ENCODE measurements around the gene SCFD2.

The SCFD2 gene

DNA sequence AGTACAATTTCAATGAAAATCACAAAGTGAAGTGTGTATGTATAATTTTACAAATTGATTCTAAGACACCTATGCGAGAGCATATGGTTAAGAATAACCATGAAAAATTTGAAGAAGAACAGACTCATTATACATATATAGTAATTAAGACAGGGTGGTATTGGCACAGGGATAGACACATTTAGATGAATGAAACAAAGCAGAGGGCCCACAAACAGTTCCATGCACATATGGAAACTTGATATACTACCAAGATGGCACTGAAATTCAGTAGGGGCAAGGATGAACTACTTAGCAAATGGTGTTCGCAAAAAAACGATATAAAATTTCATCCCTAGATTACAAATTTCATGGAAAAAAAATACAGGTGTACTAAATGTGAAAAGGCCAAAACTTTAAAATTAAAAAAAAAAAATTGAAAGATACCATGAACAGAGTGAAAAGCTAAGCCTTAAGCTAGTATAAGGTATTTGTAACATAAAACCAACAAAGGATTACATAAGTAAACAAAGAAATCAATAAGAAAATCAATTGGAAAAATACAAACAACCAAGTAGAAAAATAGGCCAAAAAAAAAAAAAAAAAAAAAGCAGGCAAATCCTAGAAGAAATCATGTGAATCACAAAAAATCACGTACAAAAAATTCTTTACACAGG lies 418.3 kb downstream of the SCFD2 start:
- DNase-seq: no peak

DNA sequence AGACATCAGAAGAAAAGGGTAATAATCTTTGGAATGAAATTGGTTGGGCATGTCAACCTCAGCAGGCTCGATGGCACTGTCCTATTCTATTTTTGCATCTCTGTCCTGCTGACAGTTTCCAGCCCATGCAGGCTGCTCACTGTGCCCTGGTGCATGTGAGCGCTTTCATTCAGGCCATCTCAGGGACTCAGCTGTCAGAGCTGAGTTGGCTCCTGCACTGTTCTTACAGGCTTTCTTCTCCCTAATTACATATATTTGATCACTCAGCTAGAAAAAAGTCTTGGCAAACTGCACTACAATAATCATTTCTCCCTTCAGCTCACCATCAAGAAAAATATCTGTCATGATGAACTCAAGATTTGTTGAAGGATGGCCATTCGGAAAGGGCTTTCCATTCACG lies 419.0 kb downstream of the SCFD2 start:
- DNase-seq: no peak

DNA sequence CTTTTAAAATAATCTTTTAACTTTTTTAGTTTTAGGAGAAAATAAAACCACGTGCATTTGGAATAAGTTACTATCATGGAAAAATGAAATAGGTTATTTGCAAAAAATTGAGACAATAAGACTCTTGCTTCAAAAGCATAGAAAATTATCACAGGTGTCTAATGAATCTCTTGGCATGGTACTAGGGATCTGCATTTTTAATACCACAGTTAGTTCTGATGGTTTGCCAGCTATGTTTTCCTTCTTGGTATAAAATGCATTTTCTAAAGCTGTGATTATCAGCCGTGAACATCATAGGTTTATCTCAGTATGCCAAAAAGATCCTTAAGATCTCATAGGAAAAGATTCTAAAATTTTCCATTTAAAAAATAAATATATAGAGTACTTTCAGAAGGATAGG lies 419.9 kb downstream of the SCFD2 start:
- no peak for DNase-seq

DNA sequence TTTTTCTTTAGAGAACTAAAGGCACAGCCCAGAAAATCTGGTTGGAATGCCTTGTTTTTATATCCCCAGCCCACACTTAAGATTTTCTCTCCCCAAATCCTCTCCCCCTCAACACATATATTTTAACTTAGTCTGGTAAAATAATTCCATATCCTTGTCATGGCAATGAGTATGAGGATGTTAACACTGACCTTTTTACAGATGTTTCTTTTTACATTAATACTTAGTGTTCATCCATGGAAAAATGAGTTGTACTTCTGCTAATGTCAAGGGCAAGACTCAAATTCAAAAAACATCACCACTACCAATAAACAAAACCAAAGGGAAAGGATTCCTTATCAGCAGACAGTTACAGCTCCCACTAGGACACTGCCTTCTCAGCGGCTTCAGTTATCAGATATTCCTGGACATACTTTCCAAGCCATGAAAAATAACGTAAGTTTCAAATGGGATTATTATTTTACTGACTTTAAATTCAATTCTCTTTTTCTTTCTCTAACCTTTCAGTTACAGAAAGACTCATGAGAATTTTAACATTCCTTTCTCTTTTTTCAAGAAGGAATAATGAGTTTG lies 420.4 kb downstream of the SCFD2 start:
- DNase-seq: no peak

DNA sequence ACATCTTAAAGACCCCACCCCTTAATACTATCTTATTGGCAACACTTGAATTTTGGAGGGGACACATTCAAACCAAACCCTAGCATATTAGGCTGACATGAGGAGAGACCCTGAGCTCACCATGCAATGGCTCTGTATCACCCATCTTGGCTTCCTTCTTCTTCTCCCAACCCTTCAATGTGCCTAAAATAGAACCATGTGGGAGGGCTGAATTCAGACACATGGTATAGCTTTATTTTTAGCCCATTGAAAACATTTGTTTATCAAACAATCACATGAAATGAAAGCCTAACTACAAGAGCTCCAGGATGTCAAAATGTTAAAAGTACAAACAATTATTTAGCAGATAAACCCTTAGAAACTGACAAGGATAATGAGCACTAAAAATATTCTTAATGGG lies 422.2 kb downstream of the SCFD2 start:
- no peak for DNase-seq

DNA sequence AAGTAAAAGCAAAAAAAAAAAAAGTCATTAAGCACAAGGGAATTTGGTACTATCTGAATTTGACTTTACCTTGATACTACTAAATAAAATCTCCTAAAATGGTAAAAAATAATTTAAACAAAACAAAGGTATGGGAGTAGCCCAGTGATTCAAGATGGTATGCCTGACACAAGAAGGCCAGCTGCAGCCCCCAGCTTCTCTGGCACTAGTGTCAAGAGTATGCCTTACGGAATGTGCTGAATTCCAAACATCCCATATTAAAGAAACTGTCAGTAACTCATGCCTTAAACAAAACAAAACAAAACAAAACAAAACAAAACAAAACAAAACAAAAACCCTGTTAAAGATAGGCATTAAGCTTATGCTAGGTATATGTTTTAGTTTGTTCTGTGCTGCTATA lies 422.9 kb downstream of the SCFD2 start:
- DNase-seq: no peak

DNA sequence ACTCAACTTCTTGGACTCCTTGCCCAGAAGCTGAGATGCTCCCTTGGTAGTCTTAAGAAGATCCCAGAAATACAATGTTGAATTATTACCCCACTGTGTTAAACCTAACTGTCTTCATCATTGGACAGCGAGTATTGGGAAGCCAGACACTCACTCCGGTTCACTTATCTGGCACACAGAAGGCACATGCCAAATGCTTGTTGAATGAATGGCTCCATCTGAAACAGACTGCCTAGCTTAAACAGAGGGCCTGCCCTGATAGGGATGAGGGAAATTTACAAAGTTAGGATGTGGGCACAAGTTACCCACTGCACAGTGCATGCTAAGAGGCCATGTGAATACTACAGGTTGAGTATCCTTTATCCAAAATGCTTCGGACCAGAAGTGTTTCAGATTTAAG lies 424.4 kb downstream of the SCFD2 start:
- DNase-seq: no peak

DNA sequence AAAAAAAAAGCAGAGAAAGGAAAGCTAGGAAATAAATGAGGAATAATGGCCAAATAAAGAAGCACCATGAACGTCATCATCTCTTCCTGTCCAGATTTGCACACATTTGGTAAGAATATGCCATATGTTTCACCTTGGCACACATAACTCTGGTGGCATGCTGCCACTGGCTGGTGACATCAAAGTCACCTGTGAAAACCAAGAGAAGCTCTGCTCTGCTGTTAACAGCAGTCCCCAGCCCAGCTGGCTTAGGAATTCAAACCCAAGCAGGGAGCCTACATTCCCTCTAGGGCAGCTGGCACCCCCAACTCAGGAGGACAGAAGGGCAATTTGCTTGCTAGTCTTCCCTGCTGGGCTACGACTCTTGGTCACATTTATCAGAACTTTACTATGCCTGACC lies 426.1 kb downstream of the SCFD2 start:
- DNase-seq: no peak

DNA sequence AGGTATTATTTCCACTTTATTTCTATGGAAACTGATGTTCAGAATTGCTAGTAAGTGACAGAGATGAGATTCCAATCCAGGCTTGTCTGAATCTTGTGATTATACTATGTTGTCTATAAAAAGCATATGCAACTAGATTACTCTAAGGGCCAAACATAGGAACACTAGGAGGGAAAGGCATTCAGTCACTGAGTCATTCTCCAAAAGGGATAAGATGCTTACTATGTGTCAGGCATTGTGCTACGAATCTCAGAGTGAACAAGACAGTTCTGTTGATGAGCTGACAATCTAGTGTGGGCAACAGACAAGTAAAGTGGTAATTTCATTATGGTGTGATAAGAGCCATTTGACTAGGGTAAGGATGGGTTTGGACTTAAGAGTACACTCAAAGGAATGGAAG lies 426.5 kb downstream of the SCFD2 start:
- no peak for DNase-seq

DNA sequence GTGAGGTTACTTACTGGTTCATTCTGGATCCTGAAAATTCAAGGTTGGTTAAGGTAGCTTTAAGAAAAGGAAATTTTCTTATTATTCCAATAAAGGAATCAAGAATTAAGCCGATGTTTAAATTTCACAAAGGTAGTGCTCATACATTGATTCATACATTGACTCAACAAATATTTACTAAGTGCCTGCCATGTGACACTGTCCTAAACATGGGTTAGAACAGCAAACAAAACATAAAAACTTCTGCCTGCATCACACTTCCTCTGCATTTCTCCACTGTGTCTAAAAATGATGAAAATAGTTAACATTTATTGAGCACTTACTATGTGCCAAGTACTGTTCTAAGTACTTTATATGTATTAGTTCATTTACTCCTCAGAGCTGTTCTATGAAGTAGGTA lies 428.0 kb downstream of the SCFD2 start:
- no peak for DNase-seq

DNA sequence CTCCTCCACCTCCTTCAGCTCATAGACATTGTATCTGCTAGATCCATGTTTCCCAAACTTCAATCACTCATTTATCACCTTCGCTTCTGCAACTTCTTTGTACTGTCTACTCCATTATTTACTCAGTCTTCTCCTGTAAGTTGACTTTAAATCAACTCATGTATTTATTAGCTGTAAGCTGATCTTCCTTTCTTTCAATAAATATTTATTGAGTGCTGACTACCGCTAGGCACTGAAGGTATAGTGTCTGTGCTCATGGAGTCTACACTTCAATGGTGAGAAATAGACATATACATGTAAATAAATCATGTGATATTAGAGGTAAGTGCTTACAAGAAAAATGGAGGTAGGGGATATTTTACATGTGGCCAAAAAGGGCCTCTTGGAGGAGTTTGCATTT lies 429.1 kb downstream of the SCFD2 start:
- DNase-seq: no peak

DNA sequence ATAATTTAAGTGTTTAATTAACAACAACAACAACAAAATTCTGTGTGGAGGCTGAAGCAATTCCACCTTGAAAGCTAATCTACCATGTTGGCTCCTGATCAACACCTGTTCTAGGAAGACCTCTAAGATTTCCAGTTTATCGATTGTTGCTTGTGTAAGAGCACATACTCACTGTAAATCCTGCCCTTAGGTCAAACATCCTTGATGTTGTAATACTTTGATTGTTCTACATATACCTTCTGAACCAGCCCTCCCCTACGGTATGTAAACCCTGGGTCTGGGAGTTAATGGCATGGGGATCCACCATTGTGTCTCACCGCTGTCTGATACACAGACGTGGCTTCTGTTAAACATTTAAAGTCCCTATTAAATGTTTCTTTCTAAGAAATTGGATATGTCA lies 430.5 kb downstream of the SCFD2 start:
- no peak for DNase-seq

DNA sequence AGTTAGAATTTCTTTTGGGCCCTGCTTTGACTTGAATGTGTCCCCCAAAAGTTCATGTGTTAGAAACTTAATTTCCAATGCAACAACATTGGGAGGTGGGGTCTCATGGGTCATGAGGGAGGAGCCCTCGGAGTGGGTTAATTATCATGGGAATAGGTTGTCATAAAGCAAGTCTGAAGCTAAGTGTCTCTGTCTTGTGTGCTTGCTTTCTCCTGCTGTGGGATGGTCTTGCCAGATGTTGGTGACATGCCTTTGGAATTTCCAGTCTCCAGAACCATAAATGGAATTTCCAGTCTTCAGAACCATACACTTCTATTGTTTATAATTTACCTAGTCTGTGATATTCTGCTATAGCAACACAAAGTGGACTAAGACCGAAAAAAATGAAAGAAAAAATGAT lies 432.1 kb downstream of the SCFD2 start:
- no peak for DNase-seq

DNA sequence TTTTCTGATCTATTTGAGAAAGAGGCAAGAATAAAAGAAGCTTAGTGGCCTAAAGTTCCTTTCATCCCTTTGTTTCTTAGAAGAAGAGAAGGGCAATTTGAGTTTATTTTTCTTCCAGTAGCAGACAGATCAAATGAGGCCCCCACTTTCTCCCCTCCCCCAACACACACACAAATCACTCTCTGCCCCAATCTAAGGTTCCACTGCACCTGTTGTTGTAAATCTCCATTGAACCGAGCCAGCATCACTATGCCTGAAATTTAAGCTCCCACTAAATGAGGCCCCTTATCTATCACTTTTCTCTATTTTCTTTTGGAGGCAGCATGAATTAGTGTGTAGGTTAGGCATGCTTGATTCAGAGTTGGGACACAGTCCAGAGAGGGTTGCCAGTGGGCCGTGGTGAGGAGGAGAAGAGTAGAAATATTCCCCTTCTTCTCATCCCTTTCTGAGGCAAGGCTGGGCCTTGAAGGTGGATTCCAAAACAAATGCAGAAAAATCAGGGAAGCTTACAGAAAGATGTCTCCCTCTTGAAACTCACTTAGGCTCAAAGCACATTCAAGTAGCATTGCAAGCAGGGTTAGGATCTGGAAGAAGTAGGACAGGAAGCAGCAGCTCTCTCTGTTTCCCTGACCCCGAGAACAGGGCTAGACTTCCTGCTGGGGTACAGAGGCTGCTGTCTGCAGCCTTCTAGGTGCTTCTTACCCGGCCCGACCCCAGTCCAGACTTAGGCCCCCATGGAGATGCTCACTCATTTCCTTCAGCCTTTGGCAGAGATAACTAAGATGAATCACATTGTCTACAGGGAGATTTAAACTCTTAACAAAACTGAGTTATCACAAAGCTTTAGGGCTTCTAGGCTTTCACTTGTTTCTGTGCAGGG lies 433.0 kb downstream of the SCFD2 start:
- DNase-seq: no peak

DNA sequence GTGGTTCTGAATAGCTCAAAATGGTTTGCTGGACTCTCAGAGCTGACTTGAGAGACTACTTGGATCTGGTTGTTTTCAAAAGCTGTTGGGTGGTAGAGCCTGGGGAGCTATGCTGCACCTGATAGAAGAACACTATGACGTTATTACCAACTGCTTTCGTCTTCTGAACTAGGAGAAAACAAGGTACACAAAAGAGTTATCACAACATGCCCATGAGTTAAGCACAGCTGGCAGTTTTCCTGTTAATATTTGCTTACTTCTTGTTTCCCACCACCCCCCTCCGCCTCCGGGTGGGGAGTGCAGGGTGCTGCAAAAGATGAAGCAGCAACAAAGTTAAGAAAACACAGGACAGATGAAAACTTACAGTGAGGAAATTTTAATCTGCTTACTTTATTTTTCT lies 434.6 kb downstream of the SCFD2 start:
- DNase-seq: no peak

DNA sequence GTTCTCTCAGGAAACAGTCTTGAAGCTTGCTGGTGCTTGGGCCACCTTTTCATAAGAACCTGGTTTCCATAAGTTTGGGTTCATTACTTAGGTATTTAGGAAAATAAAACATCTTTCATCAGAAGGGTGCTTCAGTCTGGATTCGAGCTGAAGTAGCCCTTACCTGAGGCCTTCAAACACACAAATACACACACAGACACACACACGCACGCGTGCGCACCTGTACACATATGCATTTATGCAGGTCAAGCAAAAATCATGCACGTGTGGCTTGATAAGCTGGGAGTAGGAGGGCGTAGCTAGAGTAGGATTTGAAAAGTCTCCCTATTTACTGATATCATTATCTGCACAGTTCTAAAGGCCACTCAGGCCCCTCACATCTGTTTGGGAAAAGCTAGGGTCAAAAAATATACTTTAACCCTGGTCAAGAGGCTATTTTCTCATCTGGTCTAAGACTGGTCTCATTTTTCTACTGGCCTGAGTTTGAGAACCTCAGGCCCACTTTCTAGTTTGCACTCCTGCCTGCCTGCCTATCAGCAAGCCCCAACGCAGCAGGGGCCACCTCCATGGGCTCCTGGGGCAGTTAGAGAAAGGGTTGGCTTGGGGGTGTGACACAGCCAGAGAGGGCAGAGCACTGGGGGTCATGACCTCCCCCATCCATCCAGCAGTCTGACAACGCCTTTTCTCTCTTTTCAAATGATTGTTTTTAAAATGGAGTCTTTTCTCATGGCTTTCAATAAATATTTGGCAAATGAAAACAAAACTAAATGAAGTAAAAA lies 439.5 kb downstream of the SCFD2 start:
- no peak for DNase-seq

DNA sequence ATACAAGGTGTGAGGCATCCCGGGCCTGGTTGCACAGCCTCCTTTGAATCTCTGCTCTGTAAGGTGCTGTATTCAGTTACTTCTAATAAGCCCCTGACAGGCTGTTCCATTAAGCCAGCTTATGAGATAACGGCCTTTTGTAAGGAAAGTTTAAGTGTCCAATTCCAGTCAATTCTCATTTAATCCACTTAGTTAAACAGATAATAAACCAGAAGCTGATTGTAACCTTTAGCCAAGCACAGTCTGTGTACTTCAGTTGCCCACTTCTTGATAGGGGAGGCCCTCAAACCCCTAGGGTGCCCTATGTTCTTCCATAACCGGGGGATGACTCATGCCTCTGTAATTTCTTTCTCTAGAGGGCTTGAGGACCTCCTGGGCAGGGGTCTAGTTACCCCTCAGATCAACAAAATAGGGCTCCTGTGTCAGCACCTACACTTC lies 440.3 kb downstream of the SCFD2 start:
- no peak for DNase-seq

DNA sequence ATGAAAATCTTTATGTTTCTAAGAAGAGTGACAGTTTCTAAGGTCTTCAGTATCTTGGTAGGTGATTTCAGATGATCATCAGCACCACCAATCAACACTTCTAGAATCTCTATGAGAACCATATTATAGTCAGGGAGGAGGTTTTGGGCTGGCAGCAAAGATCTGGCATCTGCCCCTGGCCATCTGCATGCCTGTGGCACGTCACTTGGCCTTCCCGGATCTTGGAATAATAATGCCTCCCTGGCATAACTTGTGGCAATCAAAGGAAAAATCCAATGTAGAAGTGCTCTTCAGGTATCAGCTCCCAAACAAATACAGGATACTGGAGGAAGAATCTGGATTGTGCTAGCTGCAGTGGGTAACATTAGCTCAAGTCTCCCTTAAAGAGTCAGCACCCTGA lies 446.4 kb downstream of the SCFD2 start:
- DNase-seq: no peak

DNA sequence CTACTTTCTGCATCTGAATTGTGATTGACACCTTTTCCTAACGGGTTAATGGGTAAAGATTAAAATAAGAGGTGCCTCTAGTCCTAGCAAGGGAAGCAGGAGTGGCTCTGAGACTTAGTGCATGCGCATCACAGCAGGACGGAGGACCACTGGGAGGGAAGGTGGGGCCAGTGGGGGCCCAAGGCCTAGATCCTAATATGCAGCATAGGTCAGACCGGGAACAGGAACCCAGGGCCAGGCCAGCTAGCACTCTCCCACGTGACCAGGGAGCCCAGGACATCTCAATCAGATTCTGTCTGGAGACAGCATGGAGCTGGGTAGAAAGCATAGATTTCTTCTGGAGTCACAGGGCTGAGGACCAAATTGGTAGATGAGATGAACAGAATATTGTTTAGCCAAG lies 448.0 kb downstream of the SCFD2 start:
- no peak for DNase-seq

DNA sequence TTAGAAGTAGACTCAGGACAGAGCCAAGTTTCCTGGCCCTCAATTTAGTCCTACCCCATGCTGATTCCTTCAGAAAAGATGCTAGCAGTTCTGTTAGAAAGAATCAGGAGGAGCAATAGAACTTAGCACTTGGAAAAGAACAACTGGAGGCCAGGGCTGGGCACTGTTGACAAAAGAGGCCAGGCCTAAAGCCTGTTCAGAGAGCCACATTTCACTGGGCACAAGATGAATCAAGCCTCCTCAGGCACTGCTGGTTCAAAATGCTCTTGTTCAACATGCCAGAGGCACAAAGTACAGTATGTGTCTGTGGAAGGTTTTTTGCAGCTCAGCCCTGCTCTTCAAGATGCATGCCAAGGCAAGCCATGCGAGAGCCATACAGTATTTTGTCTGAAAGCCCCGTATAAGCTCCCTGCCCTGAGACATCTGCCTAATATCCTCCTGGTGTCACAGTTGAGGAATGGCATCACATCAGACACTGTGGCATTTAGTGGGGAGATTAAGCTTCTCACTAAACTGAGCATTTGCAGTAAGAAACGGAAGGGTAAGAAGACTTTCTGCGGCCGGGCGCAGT lies 450.0 kb downstream of the SCFD2 start:
- no peak for DNase-seq

DNA sequence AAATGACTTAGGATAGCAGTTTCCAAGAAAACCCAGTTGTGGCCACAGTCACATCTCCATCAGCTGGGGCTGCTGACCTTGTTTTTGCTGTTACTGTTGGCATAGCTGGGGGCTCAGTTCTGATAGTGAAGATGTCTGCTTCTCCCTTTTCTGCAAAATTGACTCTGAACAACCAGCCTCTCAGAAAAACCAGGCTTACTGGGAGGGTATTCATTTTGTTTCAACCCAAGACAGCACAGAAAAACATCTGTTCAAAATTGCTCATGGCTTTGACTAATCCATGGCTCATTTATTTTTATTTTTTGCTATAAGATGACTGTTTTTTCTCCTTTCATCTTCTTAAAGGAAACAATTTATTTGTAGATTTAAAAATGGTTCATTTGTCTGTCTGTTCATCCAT lies 450.7 kb downstream of the SCFD2 start:
- no peak for DNase-seq

DNA sequence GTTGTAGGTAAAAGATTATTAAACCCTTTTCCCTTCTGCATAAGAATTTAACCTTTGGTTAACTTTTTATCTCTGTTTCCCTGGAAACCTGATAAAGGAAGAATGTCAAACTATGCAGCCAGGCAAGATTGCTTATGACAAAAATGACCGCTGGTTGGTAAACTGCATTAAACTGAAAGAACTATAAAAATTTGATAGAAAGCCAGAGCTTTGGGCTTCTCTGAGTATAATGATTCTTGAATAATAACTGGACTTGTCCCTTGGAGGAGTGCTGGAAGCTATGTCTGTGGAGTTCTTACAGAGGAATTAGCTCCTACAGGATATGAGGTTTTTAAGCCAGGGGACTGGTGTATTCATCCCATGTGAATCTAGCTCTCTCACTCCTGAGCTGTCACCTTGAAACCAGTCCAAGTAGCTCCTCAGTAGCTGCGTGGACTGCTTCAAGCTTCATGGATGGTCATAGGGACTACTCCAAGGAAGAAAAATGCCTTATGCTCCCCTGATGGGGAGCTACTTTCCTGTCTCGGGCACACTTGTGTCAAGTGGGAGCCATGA lies 451.7 kb downstream of the SCFD2 start:
- no peak for DNase-seq

DNA sequence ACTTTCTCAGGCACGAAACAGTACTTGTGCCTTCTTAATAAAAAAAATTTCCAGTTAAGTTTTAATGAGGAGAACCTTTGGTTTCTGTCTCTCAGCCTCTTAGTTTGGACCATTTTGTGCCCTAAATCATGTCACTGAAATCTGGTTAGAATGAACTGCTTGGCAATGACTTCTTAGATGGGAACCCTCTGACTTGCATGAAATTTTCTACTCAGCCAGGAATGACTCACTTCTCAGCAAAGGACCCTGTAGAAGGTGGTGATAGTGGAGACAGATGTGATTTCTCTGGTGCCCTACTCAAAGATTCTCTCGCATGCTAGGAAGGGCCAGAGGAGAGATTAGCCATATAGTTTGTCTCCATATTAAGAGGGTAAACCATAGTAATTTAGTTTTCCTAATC lies 453.3 kb downstream of the SCFD2 start:
- no peak for DNase-seq

Data from SHP77 (cell line).